Measurements from ENCODE around the gene ARF1.
A peak's percentile ranks its signal among the peaks of the same experiment; 100 is the strongest.

Gene ARF1

GRCh38 chr1:228071839-228072657 lies 10.5 kb upstream of the ARF1 start:
- Mint-ChIP-seq H3K4me3 (no peak overlapping the region), H3K27me3 (ENCODE audit: low read depth) (peaks cover 41% of the 10 kb centered on the region), H3K9me3 (no peaks in the 10 kb centered on the region), H3K27ac (no peak overlapping the region), H3K4me1 (peaks cover 6% of the 10 kb centered on the region), H3K36me3 (ENCODE audit: low read depth) (no peaks in the 10 kb centered on the region)
- no peak for TF ChIP-seq CTCF (IDR thresholded peaks at IDR 0.05; ENCODE audit: unreplicated experiment in 3 of 3)

- no peaks in the 10 kb centered on the region for H3K36me3 Mint-ChIP-seq (ENCODE audit: low read depth)
Observed at GRCh38 chr1:228072658-228073043, 9.9 kb upstream of the ARF1 start.

GRCh38 chr1:228073061-228073856 lies 9.2 kb upstream of the ARF1 start:
- no peaks in the 10 kb centered on the region for H3K36me3 Mint-ChIP-seq (ENCODE audit: low read depth)
- TF ChIP-seq CTCF (IDR thresholded peaks at IDR 0.05; ENCODE audit: unreplicated experiment in 3 of 3), result no peak
- peaks cover 33% of the 10 kb centered on the region for H3K27me3 Mint-ChIP-seq (ENCODE audit: low read depth)
- no peak overlapping the region for H3K4me3 Mint-ChIP-seq
- H3K4me1 Mint-ChIP-seq, result peaks cover 6% of the 10 kb centered on the region
- H3K27ac Mint-ChIP-seq, result peak overlapping the region in 1 of 3 experiments; percentile 96
- H3K9me3 Mint-ChIP-seq, result no peaks in the 10 kb centered on the region

More at GRCh38 chr1:228072658-228073043, 9.9 kb upstream of the ARF1 start:
- no peak overlapping the region for H3K27ac Mint-ChIP-seq
- no peaks in the 10 kb centered on the region for H3K9me3 Mint-ChIP-seq
- H3K27me3 Mint-ChIP-seq (ENCODE audit: low read depth), result peaks cover 39% of the 10 kb centered on the region
- peaks cover 6% of the 10 kb centered on the region for H3K4me1 Mint-ChIP-seq
- no peak for TF ChIP-seq CTCF (IDR thresholded peaks at IDR 0.05; ENCODE audit: unreplicated experiment in 3 of 3)
- no peak overlapping the region for H3K4me3 Mint-ChIP-seq

GRCh38 chr1:228073857-228074545 lies 8.5 kb upstream of the ARF1 start:
- Mint-ChIP-seq H3K4me3 (peak overlapping the region in 1 of 3 experiments; percentile 67), H3K9me3 (no peaks in the 10 kb centered on the region), H3K4me1 (peaks cover 6% of the 10 kb centered on the region), H3K27ac (peak overlapping the region; percentile 67 to 96 (median 83)), H3K27me3 (ENCODE audit: low read depth) (peaks cover 28% of the 10 kb centered on the region), H3K36me3 (ENCODE audit: low read depth) (no peaks in the 10 kb centered on the region)
- peak in 2 of 3 experiments; percentile 11 to 39 for TF ChIP-seq CTCF (IDR thresholded peaks at IDR 0.05; ENCODE audit: unreplicated experiment in 3 of 3)

GRCh38 chr1:228074954-228075730 lies 7.4 kb upstream of the ARF1 start:
- no peaks in the 10 kb centered on the region for H3K9me3 Mint-ChIP-seq
- peaks cover 6% of the 10 kb centered on the region for H3K4me1 Mint-ChIP-seq
- TF ChIP-seq CTCF (IDR thresholded peaks at IDR 0.05; ENCODE audit: unreplicated experiment in 3 of 3), result no peak
- no peak overlapping the region for H3K4me3 Mint-ChIP-seq
- H3K27ac Mint-ChIP-seq, result no peak overlapping the region
- H3K36me3 Mint-ChIP-seq (ENCODE audit: low read depth), result no peaks in the 10 kb centered on the region
- peaks cover 21% of the 10 kb centered on the region for H3K27me3 Mint-ChIP-seq (ENCODE audit: low read depth)

Measured in nephron (organoid).